22Rv1 (cell line): ENCODE results near the gene LRRC26.

Experiments
- CTCF ChIP-seq: fragments of 450-650 bp; IDR thresholded peaks from 2 replicates; pipeline ENCODE4 v1.5.1; 2017; ENCODE audit warnings: mild to moderate bottlenecking
- ZFX ChIP-seq: fragments of 450-650 bp; IDR thresholded peaks from 2 replicates; pipeline ENCODE4 v1.6.1; 2017; ENCODE audit warnings: antibody characterized with exemption, borderline replicate concordance

GRCh38 chr9:137156567-137157375 is 13.1 kb downstream of the LRRC26 start:
- TF ChIP-seq CTCF (no peak), ZFX (no peak)
